A549 (cell line): ENCODE measurements around the gene PTMS. TPM values are rescaled to one million over a fixed set of nuclear protein-coding genes. Genes with fewer than 3 reads are reported as not detected.

Experiments used
- ATAC-seq, 2 experiments: fragments of 200-7000 bp in 1 of 2; fragments of >200 bp in 1 of 2; cut with Nextera tagmentation in 1 of 2; cut with Tn5 transposase in 1 of 2; 3 replicates each; pipeline versions ENCODE4 v1.8.0 to v1.9.1; 2018 to 2020; ENCODE audit warnings: mild to moderate bottlenecking in 1 of 2, moderate library complexity in 1 of 2
- CTCF ChIA-PET: fragments of 300-600 bp; sonication (Branson Sonifier 250); formaldehyde crosslinking; extraction: SDS; loops from one replicate; lab custom pipeline; 2021; ENCODE audit warnings: antibody characterized with exemption, inconsistent platforms; lab: Yijun Ruan, JAX
- POLR2A ChIA-PET: fragments of 350-600 bp; formaldehyde crosslinking; extraction: SDS; loops from one replicate; lab custom pipeline; 2021; ENCODE audit warnings: antibody characterized with exemption, inconsistent platforms; lab: Yijun Ruan, JAX
- DNase-seq, 2 experiments: peaks; one replicate each; pipeline versions ENCODE4 v3.0.0 to v3.0.0-alpha.2; 2011 to 2016; ENCODE audit warnings: low read depth in 1 of 2, low spot score in 1 of 2
- FAIRE-seq: peaks from 2 replicates; lab custom pipeline; 2011; peaks lifted over from hg19 to GRCh38; lab: Jason Lieb, UNC
- H3K27ac ChIP-seq, 2 experiments: fragments of >200 bp; sonication (Bioruptor Twin); formaldehyde crosslinking; 3 replicates each; pipeline ENCODE4 v1.5.1; 2016 to 2017
- H3K4me1 ChIP-seq: fragments of >200 bp; sonication (Bioruptor Twin); formaldehyde crosslinking; 3 replicates; pipeline ENCODE4 v1.6.1; 2016
- H3K4me2 ChIP-seq: fragments of >200 bp; sonication (Bioruptor Twin); formaldehyde crosslinking; 3 replicates; pipeline ENCODE4 v1.6.1; 2016
- H3K4me3 ChIP-seq: fragments of >200 bp; sonication (Bioruptor Twin); formaldehyde crosslinking; 3 replicates; pipeline ENCODE4 v1.5.1; 2016
- H3K9me3 ChIP-seq: fragments of >200 bp; sonication (Bioruptor Twin); formaldehyde crosslinking; 3 replicates; pipeline ENCODE4 v1.6.1; 2016
- CEBPB ChIP-seq, 2 experiments: fragments of >200 bp in 1 of 2; sonication (Bioruptor Twin) in 1 of 2; formaldehyde crosslinking in 1 of 2; IDR thresholded peaks; 2 replicates each; pipeline ENCODE4 v1.6.1; 2012 to 2016
- CHD2 ChIP-seq: fragments of 150-350 bp; IDR thresholded peaks from 2 replicates; pipeline ENCODE4 v1.6.1; 2014; ENCODE audit warnings: low read length; ENCODE audit not compliant: partially characterized antibody
- CHD4 ChIP-seq: fragments of 200-600 bp; sonication (generic); IDR thresholded peaks from 2 replicates; pipeline ENCODE4 v1.6.1; 2016; ENCODE audit warnings: antibody characterized with exemption, mild to moderate bottlenecking, borderline replicate concordance
- EHF ChIP-seq: fragments of 250-450 bp; sonication (Bioruptor Pico); IDR thresholded peaks from 2 replicates; pipeline ENCODE4 v1.5.0; 2020; ENCODE audit warnings: mild to moderate bottlenecking
- ESRRA ChIP-seq: fragments of 150-350 bp; IDR thresholded peaks from 2 replicates; pipeline ENCODE4 v1.6.1; 2014; ENCODE audit warnings: mild to moderate bottlenecking, low read length, borderline replicate concordance
- FOSB ChIP-seq: fragments of 250-450 bp; sonication (Bioruptor Pico); IDR thresholded peaks from 2 replicates; pipeline ENCODE4 v1.5.0; 2020; ENCODE audit warnings: mild to moderate bottlenecking, moderate library complexity
- FOSL2 ChIP-seq, 2 experiments: fragments of 450-650 bp in 1 of 2; fragments of >200 bp in 1 of 2; sonication (Bioruptor Twin) in 1 of 2; formaldehyde crosslinking; IDR thresholded peaks; 2 replicates each; pipeline versions ENCODE4 v1.5.0 to v1.6.1; 2016 to 2020; ENCODE audit warnings: mild to moderate bottlenecking in 1 of 2, moderate library complexity in 1 of 2
- HEYL ChIP-seq: fragments of 250-450 bp; sonication (Bioruptor Pico); IDR thresholded peaks from 2 replicates; pipeline ENCODE4 v1.8.0; 2021; ENCODE audit warnings: mild to moderate bottlenecking, moderate library complexity
- KDM5A ChIP-seq: fragments of 200-600 bp; sonication (generic); IDR thresholded peaks from 2 replicates; pipeline ENCODE4 v1.6.1; 2016; ENCODE audit warnings: antibody characterized with exemption, mild to moderate bottlenecking
- MAFK ChIP-seq: fragments of 450-650 bp; IDR thresholded peaks from 2 replicates; pipeline ENCODE4 v1.6.1; 2014; ENCODE audit not compliant: partially characterized antibody
- NPAS2 ChIP-seq: fragments of 250-450 bp; sonication (Bioruptor Pico); IDR thresholded peaks from 2 replicates; pipeline ENCODE4 v1.8.0; 2022; ENCODE audit warnings: mild to moderate bottlenecking, moderate library complexity, borderline replicate concordance
- NR3C1 ChIP-seq: fragments of >200 bp; sonication (Bioruptor Twin); formaldehyde crosslinking; IDR thresholded peaks from 3 replicates; pipeline ENCODE4 v1.6.1; 2017
- PHF8 ChIP-seq: fragments of 200-600 bp; sonication (generic); IDR thresholded peaks from 2 replicates; pipeline ENCODE4 v1.6.1; 2016; ENCODE audit warnings: low read depth, mild to moderate bottlenecking, antibody characterized with exemption, moderate library complexity, borderline replicate concordance
- POLR2A ChIP-seq: IDR thresholded peaks from 2 replicates; pipeline ENCODE4 v1.6.1; 2012; ENCODE audit warnings: mild to moderate bottlenecking, low read length
- RCOR1 ChIP-seq: fragments of 150-350 bp; IDR thresholded peaks from 2 replicates; pipeline ENCODE4 v1.6.1; 2014; ENCODE audit warnings: antibody characterized with exemption, low read length, low read depth
- RFX5 ChIP-seq: fragments of 450-650 bp; IDR thresholded peaks from 2 replicates; pipeline ENCODE4 v1.7.1; 2014; ENCODE audit warnings: antibody characterized with exemption, mild to moderate bottlenecking, moderate library complexity
- SMC3 ChIP-seq: fragments of >200 bp; sonication (Bioruptor Twin); formaldehyde crosslinking; IDR thresholded peaks from 3 replicates; pipeline ENCODE4 v1.6.1; 2018; ENCODE audit warnings: inconsistent platforms
- ZC3H11A ChIP-seq: fragments of 450-650 bp; IDR thresholded peaks from 2 replicates; pipeline ENCODE4 v1.6.1; 2014; ENCODE audit warnings: antibody characterized with exemption, mild to moderate bottlenecking
- ZNF302 ChIP-seq: fragments of 250-450 bp; sonication (Bioruptor Pico); IDR thresholded peaks from 2 replicates; pipeline ENCODE4 v1.9.0; 2021; ENCODE audit warnings: inconsistent platforms, mild to moderate bottlenecking, moderate library complexity
- WGBS: methylation state at CpG from one replicate; pipeline ENCODE4 v1.1.6; 2017; ENCODE audit errors: missing lambda C conversion rate; 5-methylcytosine and 5-hydroxymethylcytosine counted together
- polyA plus RNA-seq, 4 experiments: library from polyadenylated mRNA; depleted of rRNA in 3 of 4; stranded (reverse); fragments of >200 nt; fragmentation: RNase III in 1 of 4; extraction: RNeasy Plus Mini Kit Qiagen cat#74134 plus additional on column Dnase treatment in 1 of 4; gene quantifications; 2 replicates in 3 of 4; 3 replicates in 1 of 4; pipeline ENCODE4 v1.2.3, GENCODE V29; 2011 to 2017
- TF ChIP-seq, protein P1 (sequence below): fragments of >200 bp; sonication (Bioruptor Twin); formaldehyde crosslinking; IDR thresholded peaks from 2 replicates; pipeline ENCODE4 v1.6.1; 2016
- TF ChIP-seq, protein P2 (sequence below): fragments of 250-450 bp; sonication (Bioruptor Pico); IDR thresholded peaks from 2 replicates; pipeline ENCODE4 v1.5.0; 2021; ENCODE audit warnings: mild to moderate bottlenecking, moderate library complexity, borderline replicate concordance
- TF ChIP-seq, protein P3 (sequence below): fragments of 150-350 bp; IDR thresholded peaks from 2 replicates; pipeline ENCODE4 v1.6.1; 2014; ENCODE audit warnings: low read depth, mild to moderate bottlenecking, low read length
- TF ChIP-seq, protein P4 (sequence below): fragments of >200 bp; sonication (Bioruptor Twin); formaldehyde crosslinking; IDR thresholded peaks from 3 replicates; pipeline ENCODE4 v1.6.1; 2016

PTMS gene
- polyA plus RNA-seq, 2 of the 4 experiments (the other 2 are of a cell fraction): 391 to 1,195 TPM

DNA sequence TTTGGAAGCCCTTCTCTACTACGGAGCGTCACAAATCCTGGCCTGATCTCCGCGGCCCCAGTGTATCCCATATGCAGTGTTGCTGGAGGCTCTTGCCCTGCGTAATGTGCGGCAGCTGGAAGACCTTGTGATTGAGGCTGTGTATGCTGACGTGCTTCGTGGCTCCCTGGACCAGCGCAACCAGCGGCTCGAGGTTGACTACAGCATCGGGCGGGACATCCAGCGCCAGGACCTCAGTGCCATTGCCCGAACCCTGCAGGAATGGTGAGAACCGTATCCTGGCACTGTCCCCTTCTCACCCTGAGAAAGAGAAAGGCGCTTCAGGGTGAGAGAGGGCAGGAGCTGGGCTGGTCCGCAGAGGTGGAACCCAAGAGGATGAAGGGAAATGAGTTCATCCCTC, 37.0 kb upstream of the PTMS start (continued):
- TF ChIP-seq, protein P1, sequence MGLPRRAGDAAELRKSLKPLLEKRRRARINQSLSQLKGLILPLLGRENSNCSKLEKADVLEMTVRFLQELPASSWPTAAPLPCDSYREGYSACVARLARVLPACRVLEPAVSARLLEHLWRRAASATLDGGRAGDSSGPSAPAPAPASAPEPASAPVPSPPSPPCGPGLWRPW: no peak
- no peak for TF ChIP-seq HEYL (CRISPR knock-in tag)
- TF ChIP-seq POLR2A: no peak
- TF ChIP-seq CHD4: no peak
- TF ChIP-seq, all 56 proteins: peak for 0

DNA sequence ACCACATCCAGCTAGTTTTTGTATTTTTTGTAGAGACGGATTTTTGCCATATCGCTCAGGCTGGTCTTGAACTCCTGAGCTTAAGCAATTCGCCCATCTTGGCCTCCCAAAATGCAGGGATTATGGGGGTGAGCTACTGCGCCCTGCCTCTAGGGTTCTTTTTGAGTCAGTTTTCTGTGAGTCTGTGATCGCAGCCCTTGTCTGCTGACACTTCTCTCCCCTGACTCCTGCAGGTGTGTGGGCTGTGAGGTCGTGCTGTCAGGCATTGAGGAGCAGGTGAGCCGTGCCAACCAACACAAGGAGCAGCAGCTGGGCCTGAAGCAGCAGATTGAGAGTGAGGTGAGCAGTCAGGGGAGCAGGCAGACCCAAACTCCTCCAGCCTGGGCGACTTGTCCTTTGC, 36.0 kb upstream of the PTMS start:
- H3K4me2 ChIP-seq: no peak overlapping the region
- POLR2A ChIA-PET: interaction anchor here (0.9 kb wide), 1 partner anchor 41 kb away, joined by 14 read pairs; the partner anchor contains the start of gene ZNF384
- H3K27ac ChIP-seq: no peak overlapping the region
- TF ChIP-seq RFX5 (no peak), ESRRA (no peak), ZC3H11A (no peak), FOSL2 (IDR thresholded peaks at IDR 0.05) (no peak), FOSL2 (CRISPR knock-in tag; IDR thresholded peaks at IDR 0.05) (no peak), PHF8 (no peak), POLR2A (no peak), CEBPB (IDR thresholded peaks at IDR 0.05) (no peak), EHF (CRISPR knock-in tag) (no peak), ZNF302 (CRISPR knock-in tag) (no peak), RCOR1 (no peak), NPAS2 (CRISPR knock-in tag) (no peak), KDM5A (no peak), CHD2 (no peak), MAFK (no peak), SMC3 (no peak), FOSB (CRISPR knock-in tag) (no peak), NR3C1 (no peak)
- TF ChIP-seq, protein P2, sequence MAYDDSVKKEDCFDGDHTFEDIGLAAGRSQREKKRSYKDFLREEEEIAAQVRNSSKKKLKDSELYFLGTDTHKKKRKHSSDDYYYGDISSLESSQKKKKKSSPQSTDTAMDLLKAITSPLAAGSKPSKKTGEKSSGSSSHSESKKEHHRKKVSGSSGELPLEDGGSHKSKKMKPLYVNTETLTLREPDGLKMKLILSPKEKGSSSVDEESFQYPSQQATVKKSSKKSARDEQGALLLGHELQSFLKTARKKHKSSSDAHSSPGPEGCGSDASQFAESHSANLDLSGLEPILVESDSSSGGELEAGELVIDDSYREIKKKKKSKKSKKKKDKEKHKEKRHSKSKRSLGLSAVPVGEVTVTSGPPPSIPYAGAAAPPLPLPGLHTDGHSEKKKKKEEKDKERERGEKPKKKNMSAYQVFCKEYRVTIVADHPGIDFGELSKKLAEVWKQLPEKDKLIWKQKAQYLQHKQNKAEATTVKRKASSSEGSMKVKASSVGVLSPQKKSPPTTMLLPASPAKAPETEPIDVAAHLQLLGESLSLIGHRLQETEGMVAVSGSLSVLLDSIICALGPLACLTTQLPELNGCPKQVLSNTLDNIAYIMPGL: no peak
- TF ChIP-seq, protein P3, sequence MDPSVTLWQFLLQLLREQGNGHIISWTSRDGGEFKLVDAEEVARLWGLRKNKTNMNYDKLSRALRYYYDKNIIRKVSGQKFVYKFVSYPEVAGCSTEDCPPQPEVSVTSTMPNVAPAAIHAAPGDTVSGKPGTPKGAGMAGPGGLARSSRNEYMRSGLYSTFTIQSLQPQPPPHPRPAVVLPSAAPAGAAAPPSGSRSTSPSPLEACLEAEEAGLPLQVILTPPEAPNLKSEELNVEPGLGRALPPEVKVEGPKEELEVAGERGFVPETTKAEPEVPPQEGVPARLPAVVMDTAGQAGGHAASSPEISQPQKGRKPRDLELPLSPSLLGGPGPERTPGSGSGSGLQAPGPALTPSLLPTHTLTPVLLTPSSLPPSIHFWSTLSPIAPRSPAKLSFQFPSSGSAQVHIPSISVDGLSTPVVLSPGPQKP: no peak
- TF ChIP-seq, protein P4, sequence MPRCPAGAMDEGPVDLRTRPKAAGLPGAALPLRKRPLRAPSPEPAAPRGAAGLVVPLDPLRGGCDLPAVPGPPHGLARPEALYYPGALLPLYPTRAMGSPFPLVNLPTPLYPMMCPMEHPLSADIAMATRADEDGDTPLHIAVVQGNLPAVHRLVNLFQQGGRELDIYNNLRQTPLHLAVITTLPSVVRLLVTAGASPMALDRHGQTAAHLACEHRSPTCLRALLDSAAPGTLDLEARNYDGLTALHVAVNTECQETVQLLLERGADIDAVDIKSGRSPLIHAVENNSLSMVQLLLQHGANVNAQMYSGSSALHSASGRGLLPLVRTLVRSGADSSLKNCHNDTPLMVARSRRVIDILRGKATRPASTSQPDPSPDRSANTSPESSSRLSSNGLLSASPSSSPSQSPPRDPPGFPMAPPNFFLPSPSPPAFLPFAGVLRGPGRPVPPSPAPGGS: no peak
- FAIRE-seq (no peak), ATAC-seq (peak in 1 of 2 experiments; percentile 36; a peak in 2 of 6 replicates), DNase-seq (no peak)
- peaks cover 4% of the 10 kb centered on the region; the same call in 2 of the 3 replicates for H3K4me1 ChIP-seq
- no peaks in the 10 kb centered on the region for H3K9me3 ChIP-seq
- CTCF ChIA-PET: interaction anchor here (0.9 to 2.5 kb wide), 3 partner anchors 23 to 96 kb away, joined by 3 to 15 read pairs (median 5); partner anchors contain the start of gene MLF2
- whole genome bisulfite sequencing: 89% methylated on average over 8 of the region's 8 CpGs
- H3K4me3 ChIP-seq: no peak overlapping the region
